Measurements from ENCODE around the gene CD300C. TPM values are rescaled to one million over a fixed set of nuclear protein-coding genes. Genes with fewer than 3 reads are reported as not detected.

The CD300C gene
- total RNA-seq, 2 donors from 2014 or later = 0.37 to 1.2 TPM

DNA sequence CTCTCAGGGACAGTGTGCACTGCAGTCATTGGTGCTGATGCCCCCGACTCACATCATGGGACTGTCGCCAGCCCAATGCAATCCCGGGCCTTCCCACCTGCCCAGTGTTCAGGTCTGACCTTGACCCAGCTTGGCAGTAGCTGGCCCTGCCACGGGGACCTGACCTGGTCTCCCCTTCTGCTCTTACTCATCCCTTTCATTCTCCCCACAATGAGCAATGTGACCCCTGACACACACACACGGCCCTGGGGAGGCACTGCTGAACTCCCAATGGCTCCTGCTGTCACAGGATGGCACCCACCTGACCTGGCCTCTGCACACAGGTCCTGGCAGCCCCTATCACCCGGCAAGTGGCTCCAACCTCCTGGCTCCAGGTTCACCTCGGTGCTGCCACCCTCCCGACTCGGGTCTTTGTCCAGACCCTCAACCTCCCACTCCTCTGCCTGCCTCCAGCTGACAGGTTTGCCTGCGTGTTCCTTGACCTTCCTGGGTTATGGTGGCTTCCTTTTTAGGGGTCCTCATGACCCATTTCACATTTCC, 6.6 kb downstream of the CD300C start:
- H3K4me1 Mint-ChIP-seq = peaks cover 11% of the 10 kb centered on the region
- H3K36me3 Mint-ChIP-seq (ENCODE audit: low read depth) = peaks cover 4% of the 10 kb centered on the region
- no peak overlapping the region for H3K4me3 Mint-ChIP-seq
- DNase-seq (no peak), ATAC-seq (no peak)
- H3K9me3 ChIP-seq (ENCODE audit: control insufficient read depth, low read length, poor library complexity, severe bottlenecking) = no peaks in the 10 kb centered on the region
- peaks cover 52% of the 10 kb centered on the region for H3K27me3 Mint-ChIP-seq
- H3K27ac Mint-ChIP-seq = no peak overlapping the region

DNA sequence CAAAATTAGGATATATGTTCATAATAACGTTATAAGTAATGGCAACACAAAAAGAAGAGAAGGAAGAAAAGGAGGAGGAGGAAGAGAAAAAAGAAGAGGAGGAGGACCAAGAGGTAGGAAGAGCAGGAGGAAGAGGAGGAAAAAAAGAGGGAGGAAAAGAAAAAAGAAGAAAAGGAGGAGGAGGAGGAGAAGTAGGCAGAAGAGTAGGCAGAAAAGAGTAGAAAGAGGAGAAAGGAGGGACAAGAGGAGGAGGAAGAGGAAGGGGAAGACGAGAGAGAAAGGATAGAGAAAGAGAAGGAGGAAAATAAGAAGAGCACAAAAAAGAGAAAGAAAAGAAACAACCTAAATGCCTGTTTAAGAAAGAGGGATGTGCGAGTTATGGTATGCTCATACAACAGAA, 9.0 kb downstream of the CD300C start:
- ATAC-seq (no peak), DNase-seq (no peak)
- peaks cover 4% of the 10 kb centered on the region for H3K36me3 Mint-ChIP-seq (ENCODE audit: low read depth)
- H3K9me3 ChIP-seq (ENCODE audit: control insufficient read depth, low read length, poor library complexity, severe bottlenecking) = no peaks in the 10 kb centered on the region
- H3K27ac Mint-ChIP-seq = peak overlapping the region; percentile 80
- H3K27me3 Mint-ChIP-seq = peaks cover 58% of the 10 kb centered on the region
- peaks cover 11% of the 10 kb centered on the region for H3K4me1 Mint-ChIP-seq
- H3K4me3 Mint-ChIP-seq = no peak overlapping the region

DNA sequence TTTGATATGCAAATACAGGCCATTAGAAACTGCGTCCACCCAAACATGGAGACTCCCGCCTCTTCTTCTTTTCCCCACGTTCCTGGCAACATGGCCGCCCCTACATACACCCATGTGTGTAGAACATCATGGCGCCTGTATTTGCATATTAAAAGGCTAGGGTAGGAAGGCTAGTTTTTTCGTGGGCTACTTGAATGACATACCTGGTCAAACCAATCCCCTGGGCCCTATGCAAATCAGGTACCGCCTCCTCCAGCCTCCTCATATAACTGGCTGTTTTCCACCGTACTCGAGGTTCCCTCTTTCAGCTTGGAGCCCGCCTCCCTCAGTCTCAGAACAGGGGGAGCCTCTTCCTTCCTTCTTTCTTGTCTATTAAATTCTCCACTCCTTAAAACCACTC, 13.8 kb downstream of the CD300C start:
- peaks cover 65% of the 10 kb centered on the region for H3K27me3 Mint-ChIP-seq
- no peak overlapping the region for H3K27ac Mint-ChIP-seq
- peak; percentile 49 for ATAC-seq
- H3K36me3 Mint-ChIP-seq (ENCODE audit: low read depth) = peaks cover 7% of the 10 kb centered on the region
- H3K9me3 ChIP-seq (ENCODE audit: control insufficient read depth, low read length, poor library complexity, severe bottlenecking) = no peaks in the 10 kb centered on the region
- DNase-seq = no peak
- no peak overlapping the region for H3K4me3 Mint-ChIP-seq
- H3K4me1 Mint-ChIP-seq = peaks cover 13% of the 10 kb centered on the region

DNA sequence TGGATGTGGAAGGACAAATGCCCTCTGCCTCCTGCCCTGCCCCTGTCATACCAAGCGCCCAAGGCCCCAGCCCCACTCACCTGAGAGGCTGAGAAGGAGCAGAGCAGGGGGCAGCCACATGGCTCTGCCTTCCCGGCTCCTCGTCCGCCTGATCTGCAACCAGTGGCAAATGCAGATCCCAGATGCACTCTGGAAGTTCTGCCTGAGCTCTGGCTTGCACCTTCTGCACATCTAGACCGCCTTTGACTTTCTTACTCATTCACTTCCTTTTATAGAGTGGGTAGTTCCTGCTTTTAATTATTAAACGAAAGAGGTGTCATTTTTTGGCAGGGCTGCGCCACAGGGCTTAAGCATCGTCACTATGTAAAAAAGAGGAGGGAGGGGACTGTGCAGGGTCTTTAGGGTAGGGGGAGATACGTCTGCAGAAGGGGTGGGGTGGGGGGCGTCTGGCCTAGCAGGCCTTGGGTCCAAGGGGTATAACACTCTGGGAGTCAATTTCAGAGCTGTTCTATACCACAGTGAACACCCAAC, 14.6 kb downstream of the CD300C start, which contains the start of gene CD300LB:
Gene CD300LB (minus strand): TSS at position 245 of the 531 bp plus-strand sequence. CDS start 125 bp downstream, at position 120.
- Mint-ChIP-seq H3K27ac (no peak within 1 kb of the TSS), H3K27me3 (peaks cover 63% of the 10 kb centered on the region), H3K4me3 (peak within 1 kb of the TSS; percentile 2), H3K4me1 (peaks cover 9% of the 10 kb centered on the region), H3K36me3 (ENCODE audit: low read depth) (peaks cover 3% of the 10 kb centered on the region)
- no peak for ATAC-seq
- DNase-seq = no peak
- H3K9me3 ChIP-seq (ENCODE audit: control insufficient read depth, low read length, poor library complexity, severe bottlenecking) = no peaks in the 10 kb centered on the region

DNA sequence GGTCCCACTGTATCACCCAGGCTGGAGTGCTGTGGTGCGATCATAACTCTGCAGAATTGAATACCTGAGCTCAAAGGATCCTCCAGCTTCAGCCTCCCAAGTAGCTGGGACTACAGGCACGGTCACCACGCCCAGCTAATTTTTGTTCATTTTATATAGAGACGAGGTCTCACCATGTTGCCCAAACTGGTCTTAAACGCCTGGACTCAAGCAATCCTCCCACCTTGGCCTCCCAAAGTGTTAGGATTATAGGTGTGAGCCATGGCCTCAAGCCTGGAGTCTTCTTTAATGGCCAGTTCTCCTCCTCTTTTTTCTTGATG, 15.1 kb downstream of the CD300C start:
- DNase-seq (no peak), ATAC-seq (no peak)
- peaks cover 3% of the 10 kb centered on the region for H3K36me3 Mint-ChIP-seq (ENCODE audit: low read depth)
- no peak overlapping the region for H3K27ac Mint-ChIP-seq
- H3K4me1 Mint-ChIP-seq = peaks cover 9% of the 10 kb centered on the region
- H3K9me3 ChIP-seq (ENCODE audit: control insufficient read depth, low read length, poor library complexity, severe bottlenecking) = no peaks in the 10 kb centered on the region
- H3K27me3 Mint-ChIP-seq = peaks cover 63% of the 10 kb centered on the region
- no peak overlapping the region for H3K4me3 Mint-ChIP-seq

DNA sequence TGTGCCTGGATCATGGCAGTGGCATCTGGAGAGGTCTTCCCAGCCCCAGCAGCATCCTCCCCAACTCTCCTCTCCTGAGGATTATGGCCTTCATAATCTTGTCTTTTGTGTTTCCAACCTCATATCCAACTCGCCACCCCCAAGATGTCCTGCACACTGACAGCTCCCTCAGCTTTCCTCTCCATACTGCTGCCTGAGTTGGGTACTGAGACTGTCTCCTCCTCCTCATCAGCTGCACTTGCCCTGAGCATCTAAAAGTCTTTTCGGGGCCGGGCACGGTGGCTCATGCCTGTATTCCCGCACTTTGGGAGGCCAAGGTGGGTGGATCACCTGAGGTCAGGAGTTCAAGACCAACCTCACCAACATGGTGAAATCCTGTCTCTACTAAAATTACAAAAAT, 16.7 kb downstream of the CD300C start:
- peaks cover 76% of the 10 kb centered on the region for H3K27me3 Mint-ChIP-seq
- H3K36me3 Mint-ChIP-seq (ENCODE audit: low read depth) = peaks cover 3% of the 10 kb centered on the region
- no peak overlapping the region for H3K27ac Mint-ChIP-seq
- no peaks in the 10 kb centered on the region for H3K9me3 ChIP-seq (ENCODE audit: control insufficient read depth, low read length, poor library complexity, severe bottlenecking)
- peaks cover 9% of the 10 kb centered on the region for H3K4me1 Mint-ChIP-seq
- ATAC-seq (no peak), DNase-seq (no peak)
- H3K4me3 Mint-ChIP-seq = no peak overlapping the region

DNA sequence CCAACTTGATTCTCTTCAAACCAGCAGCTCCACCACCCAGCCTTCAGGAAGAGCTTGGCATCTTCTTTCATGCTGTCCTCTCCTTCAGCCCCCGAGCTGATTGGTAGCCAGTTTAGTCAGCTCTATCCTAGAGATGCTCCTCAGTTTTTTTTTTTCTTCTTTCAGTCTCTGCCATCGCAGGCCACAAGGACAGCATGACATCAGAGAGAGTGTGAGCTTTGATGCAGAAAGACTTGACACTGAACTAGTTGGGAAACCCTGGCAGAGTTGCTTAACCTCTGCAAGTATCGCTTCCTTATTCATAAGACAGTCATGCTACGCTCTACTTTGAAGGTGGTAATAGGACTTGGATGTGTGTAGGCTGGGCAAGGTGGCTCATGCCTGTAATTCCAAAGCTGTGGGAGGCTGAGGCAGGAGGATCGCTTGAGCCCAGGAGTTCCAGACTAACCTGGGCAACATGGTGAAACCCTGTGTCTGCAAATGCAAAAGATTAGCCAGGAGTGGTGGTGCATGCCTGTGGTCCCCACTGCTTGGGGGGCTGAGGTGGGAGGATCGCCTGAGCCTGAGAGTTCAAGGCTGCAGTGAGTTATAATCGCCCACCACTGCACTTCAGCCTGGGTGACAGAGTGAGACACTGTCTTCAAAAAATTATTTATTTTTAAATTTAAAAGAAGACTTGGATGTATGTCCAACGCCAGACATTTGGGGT, 17.3 kb downstream of the CD300C start:
- H3K27ac Mint-ChIP-seq = no peak overlapping the region

DNA sequence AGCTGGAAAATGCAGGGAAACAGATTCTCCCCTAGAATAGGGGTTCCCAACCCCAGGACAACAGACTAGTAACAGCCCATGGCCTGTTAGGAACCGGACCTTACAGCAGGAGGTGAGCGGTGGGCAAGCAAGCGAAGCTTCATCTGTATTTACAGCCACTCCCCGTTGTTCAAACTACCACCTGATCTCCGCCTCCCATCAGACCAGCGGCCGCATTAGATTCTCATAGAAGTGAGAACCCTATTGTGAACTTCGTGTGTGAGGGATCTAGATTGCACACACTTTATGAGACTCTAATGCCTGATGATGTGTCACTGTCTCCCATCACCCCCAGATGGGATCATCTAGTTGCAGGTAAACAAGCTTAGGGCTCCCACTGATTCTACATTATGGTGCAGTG, 18.2 kb downstream of the CD300C start:
- no peak for DNase-seq
- H3K9me3 ChIP-seq (ENCODE audit: control insufficient read depth, low read length, poor library complexity, severe bottlenecking) = no peaks in the 10 kb centered on the region
- H3K27ac Mint-ChIP-seq = no peak overlapping the region
- no peak overlapping the region for H3K4me3 Mint-ChIP-seq
- H3K4me1 Mint-ChIP-seq = peaks cover 6% of the 10 kb centered on the region
- peaks cover 80% of the 10 kb centered on the region for H3K27me3 Mint-ChIP-seq
- H3K36me3 Mint-ChIP-seq (ENCODE audit: low read depth) = peaks cover 3% of the 10 kb centered on the region
- ATAC-seq = no peak

More for the DNA sequence above, 17.3 kb downstream of the CD300C start:
- Mint-ChIP-seq H3K27me3 (peaks cover 82% of the 10 kb centered on the region), H3K4me3 (no peak overlapping the region), H3K36me3 (ENCODE audit: low read depth) (peaks cover 3% of the 10 kb centered on the region), H3K4me1 (peaks cover 9% of the 10 kb centered on the region)
- DNase-seq = no peak
- peak; percentile 56 for ATAC-seq
- H3K9me3 ChIP-seq (ENCODE audit: control insufficient read depth, low read length, poor library complexity, severe bottlenecking) = no peaks in the 10 kb centered on the region

DNA sequence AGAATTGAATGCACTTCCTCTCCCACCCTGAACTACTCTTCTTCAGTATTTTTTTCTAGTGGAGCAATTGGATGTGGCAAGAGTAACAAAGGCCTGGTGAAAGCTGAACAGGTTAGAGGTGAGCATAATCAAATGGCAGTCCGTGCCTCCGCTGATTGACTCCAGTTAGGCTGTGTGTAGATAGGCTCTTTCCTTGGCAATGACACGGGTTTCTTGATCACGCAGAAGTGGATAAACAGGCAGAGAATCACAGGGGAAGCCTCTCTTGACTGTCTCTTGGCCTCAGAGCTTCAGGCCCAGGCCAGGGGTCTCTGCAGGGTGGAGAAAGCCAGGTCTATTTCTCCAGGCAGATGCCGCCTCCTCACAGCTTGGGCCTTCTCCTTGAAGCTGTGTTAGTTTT, 18.8 kb downstream of the CD300C start:
- Mint-ChIP-seq H3K27ac (no peak overlapping the region), H3K4me3 (no peak overlapping the region), H3K4me1 (peaks cover 6% of the 10 kb centered on the region), H3K27me3 (peaks cover 80% of the 10 kb centered on the region), H3K36me3 (ENCODE audit: low read depth) (peaks cover 3% of the 10 kb centered on the region)
- H3K9me3 ChIP-seq (ENCODE audit: control insufficient read depth, low read length, poor library complexity, severe bottlenecking) = no peaks in the 10 kb centered on the region
- ATAC-seq (no peak), DNase-seq (no peak)

DNA sequence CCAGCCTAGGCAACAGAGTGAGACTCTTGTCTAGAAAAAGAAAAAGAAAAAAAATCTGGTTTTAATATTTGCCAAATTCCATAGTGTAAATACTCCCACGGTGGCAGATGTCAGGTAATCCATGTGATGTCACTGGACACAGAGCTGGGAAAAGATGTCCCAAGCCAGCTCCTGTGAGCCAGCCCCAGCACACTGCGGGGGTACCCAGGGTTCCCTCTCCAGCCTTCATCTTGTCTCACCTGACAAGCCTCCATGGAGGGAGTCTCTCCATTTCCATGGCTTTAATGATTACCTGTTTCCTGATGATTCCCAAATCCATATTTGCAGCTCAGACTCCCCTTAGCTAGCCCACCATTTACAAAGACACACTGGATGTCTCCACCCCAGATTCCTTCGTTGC, 19.2 kb downstream of the CD300C start:
- H3K4me1 Mint-ChIP-seq = peaks cover 6% of the 10 kb centered on the region
- H3K27ac Mint-ChIP-seq = no peak overlapping the region
- DNase-seq (no peak), ATAC-seq (no peak)
- peaks cover 3% of the 10 kb centered on the region for H3K36me3 Mint-ChIP-seq (ENCODE audit: low read depth)
- no peaks in the 10 kb centered on the region for H3K9me3 ChIP-seq (ENCODE audit: control insufficient read depth, low read length, poor library complexity, severe bottlenecking)
- H3K4me3 Mint-ChIP-seq = no peak overlapping the region
- H3K27me3 Mint-ChIP-seq = peaks cover 76% of the 10 kb centered on the region

DNA sequence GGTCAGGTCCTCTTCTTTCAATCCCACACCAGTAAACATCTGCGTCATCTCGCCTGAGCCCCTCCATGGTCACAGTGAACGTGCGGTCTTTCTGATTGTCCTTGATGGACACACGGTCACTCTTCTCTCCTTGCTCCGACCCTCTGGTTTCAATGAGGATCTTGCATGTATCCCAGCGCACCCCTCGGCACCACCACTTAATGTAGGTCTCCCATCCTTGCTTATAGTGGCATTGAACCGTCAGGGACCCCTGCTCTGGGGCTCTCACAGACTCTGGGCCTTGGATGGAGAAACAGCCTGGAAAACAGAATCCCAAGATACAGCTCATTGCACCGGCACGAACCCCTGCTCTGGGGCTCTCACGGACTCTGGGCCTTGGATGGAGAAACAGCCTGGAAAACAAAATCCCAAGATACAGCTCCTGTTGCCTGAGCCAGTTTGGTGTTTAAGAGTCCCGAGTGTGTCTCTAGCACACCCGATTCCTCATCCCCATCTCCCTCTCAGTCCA, 20.1 kb downstream of the CD300C start:
- H3K9me3 ChIP-seq (ENCODE audit: control insufficient read depth, low read length, poor library complexity, severe bottlenecking) = no peaks in the 10 kb centered on the region
- Mint-ChIP-seq H3K4me1 (peaks cover 3% of the 10 kb centered on the region), H3K36me3 (ENCODE audit: low read depth) (peaks cover 3% of the 10 kb centered on the region), H3K27ac (no peak overlapping the region), H3K4me3 (no peak overlapping the region), H3K27me3 (peaks cover 76% of the 10 kb centered on the region)
- DNase-seq = no peak
- ATAC-seq = no peak

DNA sequence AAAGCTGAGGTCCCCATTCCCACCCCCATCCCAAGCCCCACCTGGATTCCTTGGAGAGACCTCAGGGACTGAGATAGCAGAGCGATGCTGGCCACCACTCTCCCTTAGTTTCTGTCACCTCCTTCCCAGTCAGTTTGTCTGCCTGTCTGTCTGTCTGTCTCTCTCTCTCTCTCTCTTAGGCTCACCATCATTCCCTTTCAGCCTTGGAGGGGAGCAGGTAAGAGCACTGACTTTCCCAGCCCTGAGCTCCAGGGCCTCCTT, 20.5 kb downstream of the CD300C start:
- peaks cover 76% of the 10 kb centered on the region for H3K27me3 Mint-ChIP-seq
- H3K4me1 Mint-ChIP-seq = peaks cover 3% of the 10 kb centered on the region
- H3K4me3 Mint-ChIP-seq = no peak overlapping the region
- peaks cover 2% of the 10 kb centered on the region for H3K36me3 Mint-ChIP-seq (ENCODE audit: low read depth)
- DNase-seq (no peak), ATAC-seq (no peak)
- no peak overlapping the region for H3K27ac Mint-ChIP-seq
- H3K9me3 ChIP-seq (ENCODE audit: control insufficient read depth, low read length, poor library complexity, severe bottlenecking) = no peaks in the 10 kb centered on the region

DNA sequence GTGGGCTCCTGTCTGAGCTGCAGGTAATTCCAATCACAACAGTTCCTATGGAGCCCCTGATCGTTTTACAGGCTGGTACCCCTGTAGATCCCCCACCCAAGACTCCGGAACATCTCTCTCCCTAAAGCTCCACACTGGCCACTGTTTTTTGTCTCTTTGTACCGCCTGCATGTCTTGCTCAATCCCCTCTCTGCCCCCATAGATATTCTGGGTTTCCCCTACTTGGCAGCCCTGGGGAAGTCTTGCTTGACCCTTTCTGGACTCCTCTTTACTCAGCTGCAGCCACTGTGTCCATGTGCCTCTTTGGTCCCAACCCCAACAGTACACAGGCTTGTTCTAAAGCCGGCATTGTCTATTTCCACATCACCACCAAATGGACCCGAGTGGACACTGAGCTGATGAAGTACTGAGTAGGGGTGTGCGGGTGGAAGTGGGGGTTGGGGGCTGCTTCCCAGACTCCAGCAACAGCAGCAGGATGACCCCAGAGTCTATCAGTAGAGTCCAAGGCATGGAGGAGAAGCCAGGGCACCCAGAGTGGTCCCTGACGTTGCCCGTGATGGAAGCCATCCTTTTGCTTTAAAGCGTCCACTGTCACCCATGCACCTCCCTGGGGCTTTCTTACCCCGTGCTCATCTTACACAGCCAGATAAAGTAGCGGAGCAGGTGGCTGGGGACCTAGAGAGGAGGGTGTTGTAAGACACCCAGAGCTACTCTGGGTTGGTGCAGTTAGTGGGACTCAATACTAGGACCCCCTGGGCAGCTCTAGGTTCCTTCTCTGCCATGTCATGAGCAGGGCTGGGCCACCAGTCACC, 21.1 kb downstream of the CD300C start:
- no peak for DNase-seq

More for the DNA sequence above, 21.1 kb downstream of the CD300C start:
- no peaks in the 10 kb centered on the region for H3K9me3 ChIP-seq (ENCODE audit: control insufficient read depth, low read length, poor library complexity, severe bottlenecking)
- Mint-ChIP-seq H3K4me3 (no peak overlapping the region), H3K27ac (no peak overlapping the region), H3K4me1 (peaks cover 3% of the 10 kb centered on the region), H3K27me3 (peaks cover 75% of the 10 kb centered on the region), H3K36me3 (ENCODE audit: low read depth) (no peaks in the 10 kb centered on the region)
- ATAC-seq = no peak

Measured in T-helper 17 cell (primary cell).